MCF 10A (cell line): ENCODE results near the gene ZNF593OS. TPM values are rescaled to one million over a fixed set of nuclear protein-coding genes. Genes with fewer than 3 reads are reported as not detected.

Source experiments
- BruUV-seq: library from RNA; stranded (reverse); fragments of 400-500 nt; replicated peaks from 2 replicates; lab custom pipeline; 2021; lab: Mats Ljungman, UMichigan
- CTCF ChIA-PET: fragments of 300-600 bp; sonication (Branson Sonifier 250); formaldehyde crosslinking; extraction: SDS; loops from one replicate; lab custom pipeline; 2021; ENCODE audit warnings: antibody characterized with exemption, inconsistent platforms; lab: Yijun Ruan, JAX
- POLR2A ChIA-PET: fragments of 300-600, 350-650 bp; sonication (Branson Sonifier 250); formaldehyde crosslinking; extraction: SDS; loops from one replicate; lab custom pipeline; 2020; ENCODE audit warnings: antibody characterized with exemption, inconsistent platforms; lab: Yijun Ruan, JAX
- DNase-seq: peaks from one replicate; pipeline ENCODE4 v3.0.0-alpha.2; 2018; ENCODE audit not compliant: unreplicated experiment
- H3K27ac Mint-ChIP-seq: one replicate; pipeline ENCODE4 v1.8.0; 2022; ENCODE audit warnings: mild to moderate bottlenecking, low read depth, mixed read lengths; ENCODE audit not compliant: unreplicated experiment
- H3K27me3 Mint-ChIP-seq: one replicate; pipeline ENCODE4 v1.8.0; 2022; ENCODE audit warnings: mixed read lengths; ENCODE audit not compliant: insufficient read depth, unreplicated experiment
- H3K36me3 Mint-ChIP-seq: one replicate; pipeline ENCODE4 v1.8.0; 2022; ENCODE audit warnings: mild to moderate bottlenecking, moderate library complexity, mixed read lengths; ENCODE audit not compliant: insufficient read depth, unreplicated experiment
- H3K4me1 Mint-ChIP-seq: one replicate; pipeline ENCODE4 v1.8.0; 2022; ENCODE audit warnings: mixed read lengths; ENCODE audit not compliant: insufficient read depth, unreplicated experiment
- H3K4me3 Mint-ChIP-seq: one replicate; pipeline ENCODE4 v1.8.0; 2022; ENCODE audit warnings: mild to moderate bottlenecking, moderate library complexity, mixed read lengths; ENCODE audit not compliant: unreplicated experiment
- H3K9me3 Mint-ChIP-seq: one replicate; pipeline ENCODE4 v1.8.0; 2022; ENCODE audit warnings: mixed read lengths; ENCODE audit not compliant: unreplicated experiment
- CTCF ChIP-seq: fragments of 200-600 bp; IDR thresholded peaks from one replicate; pipeline ENCODE4 v1.8.0; 2022; ENCODE audit warnings: antibody characterized with exemption, mild to moderate bottlenecking; ENCODE audit not compliant: unreplicated experiment
- intact Hi-C: fragments of 100-400 bp; cut with micrococcal nuclease; formaldehyde crosslinking; loops from 2 replicates; pipeline ENCODE4 v1.14.1; 2022
- total RNA-seq: library from RNA; stranded (reverse); gene quantifications from 2 replicates; pipeline ENCODE4 v1.2.3, GENCODE V29; 2022

Gene ZNF593OS
- total RNA-seq, 1 experiment from 2014 or later = not detected

GRCh38 chr1:26145041-26145959 lies 26.3 kb downstream of the ZNF593OS start:
- H3K4me1 Mint-ChIP-seq = no peaks in the 10 kb centered on the region
- H3K27me3 Mint-ChIP-seq = peaks cover 12% of the 10 kb centered on the region
- H3K27ac Mint-ChIP-seq = no peak overlapping the region
- ChIA-PET POLR2A (interaction anchor here (0.6 to 4.4 kb wide), 9 partner anchors 19 to 109 kb away, joined by 3 to 29 read pairs (median 9); partner anchors contain the start of genes PDIK1L and ZNF593), CTCF (interaction anchor here (0.6 to 6.0 kb wide), 37 partner anchors 8 to 1763 kb away, joined by 3 to 75 read pairs (median 4); partner anchors contain the start of genes CEP85, FAM110D and PDIK1L)
- H3K4me3 Mint-ChIP-seq = no peak overlapping the region
- peak; percentile 84 for TF ChIP-seq CTCF
- no TSS peak for BruUV-seq
- H3K9me3 Mint-ChIP-seq = no peaks in the 10 kb centered on the region
- peak; percentile 90 for DNase-seq
- no peaks in the 10 kb centered on the region for H3K36me3 Mint-ChIP-seq
- intact Hi-C loops = loop anchor here (1.0 kb wide), 3 partner anchors 35 to 109 kb away; no protein-coding TSS in a partner anchor

- intact Hi-C loops = no loop called here
- no peak for TF ChIP-seq CTCF
- peaks cover 3% of the 10 kb centered on the region for H3K27me3 Mint-ChIP-seq
- H3K9me3 Mint-ChIP-seq = no peaks in the 10 kb centered on the region
- no peak overlapping the region for H3K4me3 Mint-ChIP-seq
- DNase-seq = no peak
- ChIA-PET CTCF (interaction anchor here (0.6 to 6.0 kb wide), 7 partner anchors 9 to 1369 kb away, joined by 4 to 75 read pairs (median 9); partner anchors contain the start of gene PDIK1L), POLR2A (interaction anchor here (0.9 to 1.5 kb wide), 3 partner anchors 14 to 31 kb away, joined by 3 to 5 read pairs (median 4); partner anchors contain the start of gene PDIK1L)
- no peaks in the 10 kb centered on the region for H3K36me3 Mint-ChIP-seq
- BruUV-seq = no TSS peak
- H3K27ac Mint-ChIP-seq = no peak overlapping the region
- H3K4me1 Mint-ChIP-seq = no peaks in the 10 kb centered on the region
Observed at GRCh38 chr1:26142159-26142558, 29.5 kb downstream of the ZNF593OS start.

- ChIA-PET CTCF (interaction anchor here (0.8 to 1.9 kb wide), 4 partner anchors 16 to 103 kb away, joined by 4 to 6 read pairs (median 5); partner anchors contain the start of gene ZNF593), POLR2A (interaction anchor here (0.5 to 1.1 kb wide), 5 partner anchors 9 to 184 kb away, joined by 3 read pairs; no protein-coding TSS in a partner anchor)
- Mint-ChIP-seq H3K27ac (no peak overlapping the region), H3K4me1 (no peaks in the 10 kb centered on the region), H3K36me3 (no peaks in the 10 kb centered on the region), H3K27me3 (no peaks in the 10 kb centered on the region), H3K9me3 (no peaks in the 10 kb centered on the region), H3K4me3 (no peak overlapping the region)
- no peak for TF ChIP-seq CTCF
- no peak for DNase-seq
- intact Hi-C loops = no loop called here
- no TSS peak for BruUV-seq
Observed at GRCh38 chr1:26138974-26139558, 32.6 kb downstream of the ZNF593OS start.
